Fibroblast of mammary gland (primary cell): ENCODE measurements around the gene SMAGP.

Experiments used
- DNase-seq: peaks from one replicate; pipeline ENCODE4 v3.0.0-alpha.2; 2010; ENCODE audit warnings: low read depth
- H3K4me3 ChIP-seq: 2 replicates; pipeline ENCODE4 v1.5.1; 2011; ENCODE audit warnings: low read depth, mild to moderate bottlenecking, low read length, moderate library complexity; ENCODE audit not compliant: control insufficient read depth
- CTCF ChIP-seq: conservative IDR thresholded peaks from 2 replicates; pipeline ENCODE4 v1.5.1; 2011; ENCODE audit warnings: low read depth, low read length, inconsistent platforms; ENCODE audit not compliant: control insufficient read depth, insufficient read depth

Gene SMAGP

GRCh38 chr12:51196547-51196946, 73.7 kb downstream of the SMAGP start:
- DNase-seq, result no peak
- H3K4me3 ChIP-seq, result no peak overlapping the region
- TF ChIP-seq CTCF, result no peak

GRCh38 chr12:51195841-51196240, 74.4 kb downstream of the SMAGP start:
- DNase-seq, result no peak
- H3K4me3 ChIP-seq, result no peak overlapping the region
- no peak for TF ChIP-seq CTCF
